GM15510 (cell line): ENCODE data around the gene CD36.

Source experiments
- POLR2A ChIP-seq: IDR thresholded peaks from 3 replicates; pipeline ENCODE4 v1.6.1; 2011; ENCODE audit warnings: borderline replicate concordance; ENCODE audit not compliant: insufficient read length; ENCODE audit errors: extremely low read depth

Gene CD36

DNA sequence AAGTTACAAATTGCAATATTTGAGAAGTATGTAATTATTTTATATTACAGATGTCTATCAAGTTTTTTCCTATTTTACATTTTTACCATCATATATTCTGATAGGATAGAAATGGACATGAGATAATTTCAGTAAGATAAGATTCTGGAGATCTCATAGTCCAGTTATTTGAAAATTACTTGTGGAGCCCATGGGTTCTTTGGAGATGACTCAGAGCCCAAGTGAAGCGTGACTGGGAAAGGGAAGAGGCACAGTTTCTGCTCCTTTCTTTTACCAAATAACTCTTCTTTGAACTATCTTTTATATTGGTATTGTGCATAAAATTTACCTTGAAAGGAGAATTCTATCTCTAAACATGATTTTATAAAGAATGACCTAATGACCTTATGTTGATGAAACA lies 2.4 kb downstream of the CD36 start:
- no peak for TF ChIP-seq POLR2A

DNA sequence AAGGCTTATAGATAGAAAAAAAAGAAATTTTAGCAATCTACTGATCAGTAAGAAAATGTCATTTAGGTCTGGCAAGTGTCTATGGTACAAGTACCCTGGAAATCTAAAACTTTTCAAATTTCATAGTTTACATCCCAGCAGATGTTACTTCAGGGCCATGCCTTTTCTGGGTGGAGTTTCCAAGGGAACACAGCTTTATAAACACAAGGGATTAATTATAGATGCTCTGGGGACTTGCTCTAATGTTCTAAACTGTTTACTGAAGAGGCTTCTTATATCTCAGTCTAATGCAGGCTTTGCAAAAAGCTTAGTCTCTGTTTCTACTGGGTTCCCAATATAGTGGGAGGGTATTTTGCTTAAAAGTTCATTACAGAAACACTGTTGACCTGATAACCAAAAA lies 3.1 kb downstream of the CD36 start:
- no peak for TF ChIP-seq POLR2A

DNA sequence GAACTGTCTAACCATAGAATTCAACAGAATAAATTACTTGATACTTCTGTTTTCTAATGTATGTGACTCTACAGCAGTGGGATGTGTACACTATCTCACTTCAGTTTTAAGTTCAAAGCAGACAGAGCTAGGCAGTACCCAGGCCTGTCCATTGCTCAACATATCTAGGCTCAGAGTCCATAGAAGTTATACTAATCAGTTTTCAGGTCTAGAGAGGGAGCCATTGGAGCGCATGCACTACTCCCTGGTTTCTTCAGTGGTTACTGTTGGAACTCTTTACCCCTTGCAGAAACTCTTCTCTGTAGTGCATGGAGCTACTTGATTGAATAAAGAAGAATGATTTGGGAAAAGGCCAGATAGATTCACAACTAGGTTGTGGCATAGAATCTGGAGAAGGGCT lies 4.4 kb downstream of the CD36 start:
- no peak for TF ChIP-seq POLR2A

DNA sequence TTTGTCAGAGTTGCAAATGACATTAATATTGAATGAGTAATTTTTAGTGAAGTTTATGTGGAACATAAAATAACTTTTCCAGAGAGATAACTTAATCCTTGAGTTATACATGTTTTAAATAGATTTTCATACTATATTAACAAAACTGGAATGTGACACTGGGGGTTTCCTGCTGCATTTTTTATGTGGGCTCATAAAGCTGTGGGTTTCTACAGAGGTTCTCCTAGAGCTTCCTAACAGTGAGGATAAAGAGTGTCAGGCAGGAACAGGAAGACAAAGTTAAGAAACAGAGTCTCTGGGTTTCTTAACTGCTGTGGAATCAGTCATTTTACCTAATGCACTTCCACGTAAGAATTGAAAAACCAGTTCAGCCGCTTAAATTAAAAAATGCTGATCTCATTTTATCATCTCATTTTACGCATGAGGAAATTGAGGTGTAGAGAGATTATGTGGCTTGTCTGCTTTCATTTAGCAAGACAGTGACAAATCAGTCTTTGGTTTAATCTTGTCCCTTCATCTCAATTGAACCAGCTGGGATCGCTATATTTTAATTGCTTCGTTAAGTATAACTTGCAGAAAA lies 5.0 kb downstream of the CD36 start:
- no peak for TF ChIP-seq POLR2A

DNA sequence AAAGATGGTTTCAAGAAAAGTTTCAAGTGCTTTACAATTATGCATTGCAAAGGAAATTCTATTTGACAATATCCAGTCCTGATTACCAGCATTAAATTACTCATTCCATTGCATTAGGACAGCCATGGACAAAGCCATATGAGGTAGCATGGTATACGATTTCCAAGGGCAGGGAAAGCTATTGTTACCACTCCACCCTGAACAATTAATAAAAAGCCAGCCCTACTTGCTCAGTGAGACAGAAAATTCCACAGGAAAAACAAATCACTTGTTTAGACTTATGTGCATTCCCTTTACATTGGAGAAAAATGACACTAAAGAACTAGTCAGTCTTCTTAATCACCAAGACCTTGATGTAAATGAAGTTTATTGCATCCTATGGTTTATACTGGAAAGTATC lies 5.6 kb downstream of the CD36 start:
- no peak for TF ChIP-seq POLR2A

DNA sequence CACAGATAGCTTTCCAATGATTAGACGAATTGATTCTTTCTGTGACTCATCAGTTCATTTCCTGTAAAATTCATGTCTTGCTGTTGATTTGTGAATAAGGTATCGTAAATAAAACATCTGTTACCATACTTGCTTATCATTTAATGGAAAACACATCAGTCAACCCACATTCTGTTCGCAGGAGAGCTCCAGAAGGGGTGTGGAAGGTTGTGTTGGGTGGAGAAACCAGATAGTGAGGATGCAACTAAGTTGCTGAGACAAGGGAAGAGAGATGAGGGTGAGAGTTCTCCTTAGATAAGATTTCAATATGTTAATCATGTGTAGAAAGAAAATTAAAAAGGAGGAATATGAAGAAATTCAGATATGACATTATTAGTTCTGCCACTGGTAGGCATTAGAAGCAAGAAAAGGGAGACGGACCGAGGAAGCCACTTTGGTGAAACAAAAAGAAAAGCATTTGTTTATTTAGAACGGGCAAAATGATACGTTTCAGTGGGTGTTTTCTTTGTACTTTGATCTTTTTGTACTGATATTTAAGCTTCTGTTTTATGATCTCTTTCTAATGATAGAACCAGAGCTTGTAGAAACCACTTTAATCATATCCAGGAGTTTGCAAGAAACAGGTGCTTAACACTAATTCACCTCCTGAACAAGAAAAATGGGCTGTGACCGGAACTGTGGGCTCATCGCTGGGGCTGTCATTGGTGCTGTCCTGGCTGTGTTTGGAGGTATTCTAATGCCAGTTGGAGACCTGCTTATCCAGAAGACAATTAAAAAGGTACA lies 7.8 kb downstream of the CD36 start:
- TF ChIP-seq POLR2A = no peak

DNA sequence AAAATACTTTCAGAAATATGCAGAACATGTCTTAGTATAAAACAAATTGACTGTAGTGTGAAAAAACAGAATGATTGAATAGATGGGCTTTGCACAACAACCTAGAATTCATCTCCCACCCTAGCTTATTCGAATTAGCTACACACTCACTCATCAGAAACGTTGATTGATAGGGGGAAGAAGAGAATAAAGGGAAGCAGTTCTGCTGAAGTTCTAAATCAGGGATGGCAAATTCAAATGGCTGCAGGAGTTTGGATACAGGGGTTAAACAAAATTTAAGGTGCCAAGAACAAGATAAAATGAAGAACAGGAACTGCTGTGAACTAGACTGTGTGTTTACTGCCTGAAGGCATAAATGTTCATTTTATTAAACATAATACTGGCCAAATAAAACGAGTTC lies 9.0 kb downstream of the CD36 start:
- no peak for TF ChIP-seq POLR2A

DNA sequence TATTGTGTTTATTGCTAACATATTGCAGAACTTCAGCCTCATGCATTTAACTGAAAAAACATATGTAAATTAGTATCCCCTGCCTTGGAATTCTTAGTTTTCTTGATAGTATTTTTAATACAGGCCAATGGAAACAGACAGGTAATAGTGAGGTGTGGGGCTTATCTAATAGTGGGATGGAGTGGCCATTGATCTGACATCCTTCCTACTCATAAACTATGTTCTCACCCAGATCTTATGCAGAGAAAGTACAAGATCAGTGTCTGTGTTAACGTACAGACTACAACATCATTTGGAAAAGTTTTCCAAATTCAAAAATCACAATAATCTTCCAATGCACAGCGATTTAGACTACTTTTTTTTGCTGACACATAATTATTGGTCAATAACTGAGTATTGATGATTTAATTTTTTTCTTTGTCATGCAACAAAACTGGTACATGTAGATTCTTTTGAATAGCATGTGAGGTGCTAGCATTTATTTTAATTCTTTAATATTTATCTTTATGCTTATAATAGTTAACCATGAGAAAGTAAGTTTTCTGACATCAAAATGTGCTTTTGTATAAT lies 9.7 kb downstream of the CD36 start:
- no peak for TF ChIP-seq POLR2A

DNA sequence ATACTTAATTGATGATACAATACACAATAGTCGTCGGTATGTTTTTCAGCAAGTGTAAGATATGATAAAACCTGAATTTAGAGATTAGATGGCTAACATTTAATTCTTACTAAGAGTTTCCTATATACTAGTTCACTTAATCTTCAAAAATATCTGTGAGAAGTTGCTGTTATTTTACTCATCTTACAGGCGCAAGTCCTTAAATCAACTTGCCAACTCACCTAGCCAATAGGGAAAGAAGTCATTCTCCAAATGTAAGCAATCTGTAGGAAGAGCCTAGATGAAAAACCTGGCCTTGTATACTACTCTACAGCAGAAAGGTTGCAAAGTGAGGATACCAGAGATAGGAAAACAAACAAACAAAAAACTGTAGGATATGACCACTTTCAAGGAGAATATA lies 10.6 kb downstream of the CD36 start:
- TF ChIP-seq POLR2A = no peak

DNA sequence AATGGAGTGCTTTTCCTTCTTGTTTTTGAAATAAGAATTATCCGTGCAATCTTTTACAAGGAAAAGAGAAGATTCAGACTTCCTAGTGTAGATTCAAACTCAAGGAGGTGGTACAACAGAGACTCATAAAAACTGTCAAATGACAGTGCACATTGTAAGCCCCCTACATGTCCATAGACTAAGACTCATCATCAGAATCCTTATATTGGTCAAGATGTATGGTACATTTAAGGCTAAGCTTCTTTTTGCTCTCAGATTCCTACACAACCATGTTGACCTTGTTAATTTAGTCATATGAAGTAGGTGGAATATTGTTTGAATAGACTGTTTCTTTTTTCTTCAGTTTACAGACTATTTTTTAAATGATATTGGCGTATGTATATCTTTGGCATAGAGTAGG lies 11.6 kb downstream of the CD36 start:
- no peak for TF ChIP-seq POLR2A

DNA sequence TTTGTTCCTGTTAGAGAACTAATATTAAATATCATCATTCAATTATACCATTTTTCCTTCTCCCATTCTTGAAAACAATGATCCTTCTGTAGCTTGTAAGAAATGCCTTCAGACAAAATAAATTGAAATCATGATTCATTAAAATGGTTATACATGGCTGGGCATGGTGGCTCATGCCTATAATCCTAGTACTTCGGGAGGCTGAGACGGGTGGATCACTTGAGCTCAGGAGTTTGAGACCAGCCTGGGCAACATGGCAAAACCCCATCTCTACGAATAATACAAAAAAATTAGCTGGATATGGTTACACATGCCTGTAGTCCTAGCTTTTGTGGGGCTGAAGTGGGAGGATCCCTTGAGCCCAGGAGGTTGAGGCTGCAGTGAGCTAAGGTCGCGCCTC lies 13.0 kb downstream of the CD36 start:
- no peak for TF ChIP-seq POLR2A

DNA sequence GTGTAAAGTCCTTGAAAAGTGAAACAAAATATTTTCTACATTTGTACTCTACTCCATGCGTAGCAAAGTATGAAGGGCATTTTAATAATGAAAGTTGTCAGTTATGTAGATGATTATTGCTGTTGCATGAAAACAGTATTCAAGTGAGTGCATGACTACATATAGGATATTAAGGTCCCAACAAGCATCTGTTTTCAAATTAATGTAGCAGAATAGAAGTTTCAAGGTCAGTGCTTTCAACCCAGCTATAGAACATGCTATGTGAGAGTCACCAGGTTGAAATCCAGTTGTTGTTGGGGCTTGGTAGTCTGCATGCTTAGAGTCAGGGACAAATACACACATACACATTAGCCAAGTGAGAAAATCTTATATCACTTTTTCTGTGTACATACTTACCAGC lies 14.8 kb downstream of the CD36 start:
- TF ChIP-seq POLR2A = no peak

DNA sequence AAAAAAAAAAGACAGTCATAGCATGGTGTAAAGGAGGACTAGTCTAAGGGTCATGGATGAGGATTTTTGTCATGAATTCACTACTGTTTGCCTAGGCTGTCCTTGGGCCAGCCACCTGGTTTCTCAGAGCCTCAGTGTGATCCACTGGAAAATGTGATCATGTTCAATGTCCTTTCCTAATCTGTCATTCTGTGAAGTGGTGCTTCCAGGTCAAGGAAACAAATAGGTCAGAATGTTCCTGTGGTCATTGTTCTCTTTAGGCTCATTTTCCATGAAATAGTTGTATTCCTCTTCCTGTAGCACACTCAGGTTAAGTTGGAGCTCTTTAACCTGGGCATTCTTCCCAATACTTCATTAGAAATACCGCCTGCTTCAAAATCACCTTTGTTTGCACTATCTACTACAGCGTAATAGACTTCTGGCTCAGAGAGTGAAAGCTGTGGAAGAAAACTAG lies 16.5 kb downstream of the CD36 start:
- TF ChIP-seq POLR2A = no peak

DNA sequence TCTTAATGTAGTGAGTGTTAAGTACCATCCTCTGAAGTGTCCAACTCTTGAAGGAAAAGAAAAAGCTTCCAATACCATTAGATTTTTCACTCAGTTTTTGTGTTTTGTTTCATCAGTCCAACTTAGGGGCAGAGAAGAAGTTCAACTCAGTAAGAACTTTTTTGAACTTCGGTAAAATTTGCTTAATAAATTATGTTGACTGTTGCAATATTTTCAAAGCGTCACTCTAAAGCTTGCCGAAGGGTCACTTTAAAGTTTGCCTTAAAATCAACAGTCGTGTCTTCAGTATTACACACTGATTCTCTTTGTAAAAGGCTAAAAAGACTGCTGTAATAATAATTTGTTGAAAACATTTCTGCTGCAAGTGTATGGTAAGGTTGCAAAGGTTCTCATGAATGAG lies 17.6 kb downstream of the CD36 start:
- no peak for TF ChIP-seq POLR2A

DNA sequence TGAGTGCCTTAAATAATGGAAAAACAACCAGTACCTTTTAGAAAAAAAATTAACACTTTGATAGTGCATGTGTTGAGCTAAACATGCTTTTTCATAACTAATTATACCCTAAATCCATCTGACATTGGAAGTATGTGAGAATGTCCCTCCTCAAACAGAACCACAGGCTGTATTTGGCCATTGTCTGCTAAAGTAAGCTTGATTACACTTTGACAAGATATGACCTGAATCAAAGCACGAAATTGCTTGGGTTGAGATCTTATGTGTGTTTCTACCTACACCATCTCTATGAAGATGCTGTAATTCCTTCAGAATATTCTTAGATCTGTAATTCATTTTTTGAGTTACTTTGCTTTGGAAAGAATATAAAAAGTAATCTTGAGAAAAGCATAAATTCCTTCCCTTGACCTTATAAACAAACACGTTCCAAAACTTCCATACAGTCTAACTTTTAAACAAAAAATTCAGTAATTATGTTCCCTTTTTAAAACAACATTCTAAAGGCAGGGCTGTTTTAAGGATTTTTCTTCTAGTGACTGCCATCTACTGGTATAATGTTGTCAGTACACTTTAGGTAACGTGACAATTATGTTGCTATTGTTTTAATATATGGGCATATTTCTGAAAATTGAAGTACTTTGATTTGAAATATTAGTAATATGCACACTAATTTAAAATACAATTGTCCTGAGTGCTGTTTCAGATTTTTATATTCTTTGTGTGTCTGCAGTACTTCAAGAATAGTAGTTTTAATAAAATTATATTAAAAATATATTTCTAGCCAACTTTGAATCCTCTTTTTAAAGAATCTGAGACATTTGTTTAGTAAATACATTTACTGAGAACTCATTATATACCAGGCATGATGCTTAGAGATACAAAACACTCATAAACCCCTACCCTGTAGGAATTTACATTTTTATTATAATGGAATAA lies 20.9 kb downstream of the CD36 start:
- no peak for TF ChIP-seq POLR2A
